Inferior parietal cortex (tissue), 1 donor: Measurements from ENCODE around the gene SFTA2.

Source experiments
- DNase-seq: peaks from one replicate; pipeline ENCODE4 v3.0.0-alpha.2; 2016; ENCODE audit errors: extremely low spot score

Gene SFTA2

GRCh38 chr6:30890646-30891449 lies 41.1 kb downstream of the SFTA2 start:
- no peak for DNase-seq

- peak; percentile 82 for DNase-seq
Measured at GRCh38 chr6:30889921-30890645, 41.9 kb downstream of the SFTA2 start.

GRCh38 chr6:30889496-30889885 lies 42.5 kb downstream of the SFTA2 start:
- no peak for DNase-seq

- DNase-seq, result no peak
Measured at GRCh38 chr6:30888816-30889495, 43.0 kb downstream of the SFTA2 start.

- no peak for DNase-seq
Measured at GRCh38 chr6:30887901-30888815, 43.8 kb downstream of the SFTA2 start.

GRCh38 chr6:30886897-30887255 lies 45.1 kb downstream of the SFTA2 start:
- no peak for DNase-seq

- no peak for DNase-seq
Measured at GRCh38 chr6:30885999-30886896, 45.7 kb downstream of the SFTA2 start.

GRCh38 chr6:30885481-30885998 lies 46.4 kb downstream of the SFTA2 start:
- DNase-seq, result no peak

GRCh38 chr6:30884521-30885480 lies 47.2 kb downstream of the SFTA2 start:
- DNase-seq, result no peak

- no peak for DNase-seq
Measured at GRCh38 chr6:30883685-30884520, 48.1 kb downstream of the SFTA2 start, which contains the start of gene DDR1. DDR1 (plus strand) TSS chr6:30884519; CDS start chr6:30888730, 4,211 bp downstream.

- DNase-seq, result no peak
Measured at GRCh38 chr6:30882759-30883684, 48.9 kb downstream of the SFTA2 start.

GRCh38 chr6:30882204-30882758 lies 49.7 kb downstream of the SFTA2 start:
- DNase-seq, result no peak

GRCh38 chr6:30881392-30882203 lies 50.4 kb downstream of the SFTA2 start:
- DNase-seq, result peak; percentile 8
